ENCODE measurements around the gene TTC31.
"Not testable (repeated sequence)": the region's sequence is repeated elsewhere in the genome, so short reads cannot be mapped to it uniquely, and the experiment has no call there.

TTC31 gene

DNA sequence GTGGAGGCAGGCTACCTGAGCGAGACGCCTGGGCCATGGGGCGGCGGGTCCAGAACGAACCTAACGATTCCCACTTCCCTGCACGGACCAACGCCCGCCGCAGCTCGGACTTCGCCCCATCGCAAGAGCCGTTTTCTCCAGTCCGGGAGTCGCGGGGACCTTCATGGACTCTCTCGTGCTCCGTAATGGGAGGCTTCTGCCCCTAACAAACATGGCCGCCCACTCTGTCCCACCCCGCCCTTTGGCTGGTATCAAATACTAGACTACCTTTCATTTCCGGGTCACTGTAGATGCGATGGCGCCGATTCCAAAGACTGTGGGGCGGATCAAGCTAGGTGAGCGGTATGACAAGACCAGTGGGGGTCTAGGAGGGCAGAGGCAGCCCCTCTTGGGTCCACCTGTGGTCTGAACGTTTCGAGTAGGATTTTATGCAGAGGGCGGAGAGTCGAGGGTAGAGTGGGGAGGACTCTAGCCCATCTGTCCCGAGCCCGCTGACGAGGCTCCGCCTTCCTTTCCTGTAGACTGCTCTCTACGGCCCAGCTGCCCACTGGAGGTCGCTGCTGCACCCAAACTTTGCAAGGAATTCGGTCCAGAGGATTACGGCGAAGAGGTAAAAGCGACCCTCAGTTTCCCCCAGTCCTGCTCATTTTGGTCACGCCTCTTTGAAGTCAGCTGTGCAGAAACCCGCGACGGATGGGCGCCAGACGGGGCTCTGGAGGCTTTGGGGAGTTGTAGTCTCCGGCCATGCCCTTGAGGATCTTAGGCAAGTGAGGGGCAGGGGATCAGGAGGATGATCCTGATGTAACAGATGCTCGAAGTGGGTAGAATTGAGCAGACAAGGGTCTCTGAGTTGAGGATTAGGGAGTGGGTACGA lies at the start of gene TTC31, which contains the start of gene CCDC142:
TTC31 (plus strand) TSS at position 281 of the 874 bp plus-strand sequence; CDS start at position 296, 15 bp downstream.
CCDC142 (minus strand) TSS at position 198 of the 874 bp plus-strand sequence; CDS start at position 37, 161 bp downstream.
- in situ Hi-C loops (cut with MboI; ENCODE audit: low sequenced_read_pairs) = loop anchor here (10.0 kb wide), 1 partner anchor 102 kb away; no protein-coding TSS in a partner anchor

DNA sequence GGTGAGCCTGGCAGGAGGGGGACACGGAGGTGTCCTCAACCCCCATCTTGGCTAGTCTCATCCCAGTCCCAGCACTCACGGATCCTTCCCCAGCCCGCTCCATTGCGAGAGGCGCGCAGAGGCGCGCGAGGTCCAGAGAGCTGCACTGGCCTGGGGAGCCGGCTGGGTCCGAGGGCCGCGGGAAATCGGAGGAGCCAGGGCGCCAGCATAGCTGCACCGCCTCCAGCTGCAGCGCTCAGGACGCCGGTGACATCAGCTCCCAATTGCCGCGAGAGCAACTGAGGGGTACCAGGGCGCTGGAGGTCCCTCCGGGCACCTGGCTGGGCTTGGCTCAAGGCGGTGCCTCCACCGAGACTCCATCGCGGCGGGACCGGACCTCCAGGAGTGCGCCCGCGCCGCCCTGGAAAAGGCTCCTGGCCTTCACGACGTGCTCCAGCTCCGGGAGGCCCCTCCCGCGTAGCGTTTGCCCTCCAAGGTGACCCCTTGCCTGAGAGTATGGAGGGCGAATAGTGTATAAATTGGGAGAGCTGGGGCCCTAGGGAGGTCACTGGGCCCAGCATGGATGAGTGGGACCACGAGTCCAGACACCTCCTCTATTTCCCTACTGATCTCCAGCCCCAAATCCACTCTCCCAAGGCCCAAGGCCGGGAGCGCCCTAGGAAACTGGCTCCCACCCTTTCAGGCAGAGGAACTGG lies 46.6 kb upstream of the TTC31 start:
- in situ Hi-C loops (cut with MboI; ENCODE audit: low sequenced_read_pairs) = no loop called here

DNA sequence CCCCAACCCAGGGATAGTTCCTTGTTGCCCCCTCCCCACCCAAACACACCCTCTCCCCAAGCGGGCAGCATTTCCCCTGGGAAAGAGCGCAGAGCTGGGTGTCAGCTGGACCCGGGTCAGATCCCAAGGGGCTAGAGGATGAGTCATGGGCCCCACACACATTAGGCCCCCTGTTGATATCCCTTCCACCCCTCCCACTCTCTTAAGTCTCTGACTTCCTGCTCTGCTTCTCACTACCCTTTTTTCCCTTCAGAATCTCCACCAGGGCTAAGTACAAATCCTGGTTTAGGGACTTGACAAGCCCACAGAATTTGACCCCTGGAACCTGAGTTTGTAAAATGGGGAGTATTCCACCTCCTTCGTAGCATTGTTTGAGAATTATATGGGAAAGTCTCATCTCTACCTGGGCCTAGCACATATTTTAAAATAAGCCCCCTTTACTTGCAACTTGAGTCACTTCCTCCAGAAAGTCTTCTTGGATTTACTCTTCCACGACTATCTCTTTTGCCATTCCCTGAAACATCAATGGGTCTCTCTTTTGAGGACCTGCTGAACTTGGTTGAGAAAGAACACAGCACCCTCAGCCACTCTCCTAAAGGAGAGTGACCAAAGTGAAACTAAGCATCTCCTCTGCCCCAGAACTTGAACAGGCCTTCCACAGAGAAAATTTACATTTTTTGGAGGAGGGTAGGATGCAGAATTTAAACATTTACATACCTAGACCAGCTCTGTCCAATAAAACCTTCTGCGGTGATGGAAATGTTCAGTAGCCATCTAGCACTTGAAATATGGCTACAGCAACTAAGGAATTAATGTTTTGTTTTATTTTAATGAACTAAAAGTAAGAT lies 45.8 kb upstream of the TTC31 start:
- in situ Hi-C loops (cut with MboI; ENCODE audit: low sequenced_read_pairs) = no loop called here

DNA sequence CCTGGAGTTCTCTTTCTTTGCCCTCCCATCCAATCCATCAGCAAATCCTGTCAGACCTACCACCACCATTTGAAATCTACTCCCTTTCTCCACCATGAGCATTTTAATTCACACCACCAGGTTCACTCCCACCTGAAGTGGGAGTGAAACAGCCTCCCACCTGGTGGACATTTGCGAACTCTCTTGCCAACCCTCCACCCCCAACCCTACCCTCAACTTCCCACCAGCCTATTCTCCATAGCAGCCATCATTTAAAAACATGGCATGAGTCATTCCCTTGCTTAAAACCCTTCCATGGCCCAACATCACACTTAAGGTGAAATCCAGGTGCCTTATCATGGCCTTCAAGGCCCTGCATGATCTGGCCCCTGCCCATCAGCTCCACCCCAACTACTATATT lies 44.6 kb upstream of the TTC31 start:
- in situ Hi-C loops (cut with MboI; ENCODE audit: low sequenced_read_pairs) = no loop called here

DNA sequence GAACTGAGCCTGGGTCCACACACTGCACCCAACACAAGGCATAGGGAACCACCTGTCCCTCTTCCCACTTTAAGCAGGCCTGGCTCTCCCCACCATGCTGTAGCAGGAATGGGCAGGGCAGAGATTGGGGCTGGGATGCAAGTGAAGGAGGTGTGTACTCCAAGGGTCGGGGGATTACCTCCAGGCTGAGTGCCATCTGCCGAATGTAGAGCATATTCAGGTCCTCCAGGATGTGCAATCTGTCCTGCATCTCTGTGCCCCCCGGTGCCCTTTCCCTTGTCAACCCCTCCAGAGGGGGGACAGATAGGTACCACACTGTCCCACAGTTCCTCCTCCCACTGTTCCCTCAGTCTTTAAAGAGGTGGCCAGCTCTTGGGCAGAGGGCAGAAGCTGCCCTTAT lies 43.5 kb upstream of the TTC31 start:
- in situ Hi-C loops (cut with MboI; ENCODE audit: low sequenced_read_pairs) = no loop called here

DNA sequence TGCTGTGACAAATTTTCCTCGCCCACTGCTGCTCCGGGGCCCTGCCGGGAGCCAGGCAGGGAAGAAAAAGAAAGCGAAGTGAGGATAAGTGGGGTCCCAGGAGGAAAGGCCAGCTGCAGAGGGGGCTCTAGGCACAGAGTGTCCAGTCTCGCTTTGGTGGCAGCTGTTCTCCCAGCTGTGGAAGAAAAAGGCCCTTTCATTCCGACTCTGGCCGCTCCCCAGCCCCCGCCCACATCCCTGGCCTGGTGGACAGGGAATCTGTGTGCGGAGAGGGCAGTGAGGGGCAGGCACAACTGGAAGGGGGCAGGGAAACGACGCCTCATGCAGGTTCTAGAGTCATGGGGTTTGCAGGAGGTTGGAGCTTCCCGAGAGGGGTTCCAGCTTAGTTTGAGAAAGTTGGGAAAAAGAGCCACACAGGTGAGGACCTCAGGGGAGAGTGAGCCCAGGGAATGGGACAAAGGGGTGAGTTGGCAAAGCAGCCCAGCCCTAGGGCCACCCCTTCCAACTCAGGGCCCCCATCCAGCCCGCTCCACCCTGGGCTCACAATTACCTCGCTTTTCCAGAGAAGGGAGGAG lies 43.0 kb upstream of the TTC31 start:
- in situ Hi-C loops (cut with MboI; ENCODE audit: low sequenced_read_pairs) = no loop called here

DNA sequence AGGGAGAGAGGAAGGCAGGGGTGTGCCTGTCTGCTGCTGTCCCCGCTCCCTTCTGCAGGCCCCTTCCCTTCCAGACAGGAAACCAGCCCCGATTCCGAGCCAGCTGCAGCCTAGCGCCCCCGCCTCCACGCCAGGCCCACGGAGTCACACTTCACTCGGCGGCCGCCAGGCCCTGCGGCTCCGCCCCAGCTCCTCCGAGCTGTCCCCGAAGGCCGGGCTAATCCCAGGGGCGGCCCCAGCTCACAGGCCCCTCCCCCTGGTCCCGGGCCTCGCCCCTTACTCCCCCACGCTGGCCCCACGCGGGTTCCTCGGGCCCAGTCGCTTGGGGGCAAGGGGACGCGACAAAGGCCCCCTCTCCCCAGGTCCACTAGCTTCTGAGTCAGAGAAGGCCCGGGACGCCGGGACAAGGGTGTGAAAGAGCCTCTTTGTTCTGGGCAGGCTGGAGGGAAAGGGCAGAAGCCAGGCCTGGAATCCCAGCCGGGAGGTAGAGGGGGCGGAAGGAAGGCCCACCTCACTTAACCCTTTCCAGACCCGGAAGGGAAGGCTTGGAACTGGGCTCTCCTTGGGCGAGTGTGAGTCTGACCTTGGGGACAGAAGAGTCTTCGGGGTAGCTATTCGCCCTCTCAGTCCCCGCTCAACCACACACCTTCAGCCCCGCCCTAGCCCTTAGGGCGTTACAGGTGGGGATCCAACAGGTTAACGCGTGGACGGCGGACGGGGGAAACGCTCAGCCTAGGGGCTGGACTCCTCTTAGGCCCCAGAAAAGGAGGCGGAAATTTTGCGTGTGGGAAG lies 42.3 kb upstream of the TTC31 start:
- in situ Hi-C loops (cut with MboI; ENCODE audit: low sequenced_read_pairs) = no loop called here

DNA sequence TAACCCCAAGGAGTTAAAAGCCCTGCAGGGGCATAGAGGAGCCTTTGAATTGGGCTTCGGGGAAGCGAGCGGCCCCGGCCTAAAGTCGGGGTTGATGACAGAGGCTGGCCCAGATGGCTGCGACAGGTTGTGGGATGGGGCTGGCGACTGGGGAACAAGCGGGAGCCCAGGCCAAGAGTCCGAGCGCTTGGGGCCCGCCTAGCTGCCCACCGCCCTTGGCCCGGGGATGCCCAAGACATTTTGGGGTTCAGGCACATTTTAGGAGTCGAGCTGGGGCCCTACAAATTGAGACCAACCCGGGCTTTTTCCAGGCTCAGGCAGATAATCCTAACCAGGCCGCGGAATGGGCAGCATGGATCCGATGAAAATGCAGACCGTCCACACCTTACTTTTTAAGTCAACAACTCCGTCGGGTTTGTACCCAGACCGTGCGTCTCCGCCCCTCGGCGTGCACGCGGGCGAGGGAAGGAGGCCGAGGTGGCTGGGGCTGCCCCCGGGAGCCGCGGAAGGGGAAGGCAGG lies 41.7 kb upstream of the TTC31 start:
- in situ Hi-C loops (cut with MboI; ENCODE audit: low sequenced_read_pairs) = no loop called here

DNA sequence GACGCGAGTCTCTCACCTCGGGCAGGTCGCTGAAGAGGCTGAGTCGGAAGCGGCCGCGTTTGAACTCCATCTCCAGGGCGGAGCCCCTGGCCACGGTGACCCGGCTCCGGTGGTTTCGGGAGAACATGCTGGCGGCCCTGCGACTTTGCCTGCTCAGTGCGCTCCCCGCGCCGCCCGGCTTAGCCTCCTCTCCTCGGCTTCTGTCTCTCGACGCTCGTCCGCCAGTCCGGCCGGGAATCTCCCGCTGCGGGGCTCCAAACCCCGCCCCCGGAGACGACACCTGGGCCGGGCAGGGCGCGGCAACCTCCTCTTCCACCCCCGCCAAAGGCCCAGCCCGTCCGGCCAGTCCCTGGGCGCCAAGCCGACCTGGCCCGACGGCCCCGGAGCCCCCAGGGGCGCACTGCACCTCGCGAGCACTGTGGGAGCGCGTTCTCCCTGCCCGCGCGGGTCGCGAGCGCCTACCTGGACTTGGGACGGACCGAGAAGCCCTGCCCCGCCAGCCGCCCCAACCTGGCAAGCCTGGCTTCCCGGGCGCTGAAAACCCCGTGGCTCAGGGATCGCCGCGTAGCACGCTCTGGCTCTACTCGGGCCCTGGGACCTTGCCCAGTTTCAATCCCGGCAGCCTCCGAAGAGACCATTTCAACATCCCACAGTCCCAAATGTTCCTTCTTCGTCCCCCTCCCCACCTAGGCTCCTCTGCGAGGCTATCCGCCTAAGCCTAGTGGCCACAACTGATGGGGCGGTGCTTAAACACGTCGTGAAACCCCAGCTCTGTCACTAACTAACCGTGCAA lies 41.0 kb upstream of the TTC31 start, which contains the start of gene RTKN:
RTKN (minus strand) TSS at position 248 of the 793 bp plus-strand sequence; CDS start at position 127, 121 bp downstream.
- in situ Hi-C loops (cut with MboI; ENCODE audit: low sequenced_read_pairs) = no loop called here

DNA sequence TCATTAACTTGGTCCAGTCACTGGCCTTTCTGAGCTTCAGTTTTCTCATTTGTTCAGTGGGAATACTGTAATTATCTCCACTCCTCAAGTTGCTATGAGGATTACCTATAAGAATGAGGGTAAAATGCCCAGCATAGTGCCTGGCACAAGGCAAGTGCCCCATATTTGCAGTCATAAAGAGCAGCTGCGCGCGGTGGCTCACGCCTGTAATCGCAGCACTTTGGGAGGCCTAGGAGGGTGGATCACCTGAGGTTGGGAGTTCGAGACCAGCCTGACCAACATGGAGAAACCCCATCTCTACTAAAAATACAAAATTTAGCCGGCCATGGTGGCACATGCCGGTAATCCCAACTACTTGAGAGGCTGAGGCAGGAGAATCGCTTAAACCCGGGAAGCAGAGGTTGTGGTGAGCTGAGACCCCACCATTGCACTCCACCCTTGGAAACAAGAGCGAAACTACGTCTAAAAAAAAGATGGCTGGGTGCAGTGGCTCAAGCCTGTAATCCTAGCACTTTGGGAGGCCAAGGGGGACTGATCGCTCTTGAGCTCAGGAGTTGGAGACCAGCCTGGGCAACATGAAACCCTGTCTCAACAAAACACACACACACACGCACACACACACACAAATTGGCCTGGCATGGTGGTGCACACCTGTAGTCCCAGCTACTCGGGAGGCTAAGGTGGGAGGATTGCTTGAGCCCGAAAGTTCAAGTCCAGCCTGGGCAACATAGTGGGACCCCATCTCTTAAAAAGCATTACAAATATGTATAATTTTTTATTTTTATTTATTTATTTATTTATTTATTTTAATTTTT lies 40.2 kb upstream of the TTC31 start:
- in situ Hi-C loops (cut with MboI; ENCODE audit: low sequenced_read_pairs) = not testable (repeated sequence)

DNA sequence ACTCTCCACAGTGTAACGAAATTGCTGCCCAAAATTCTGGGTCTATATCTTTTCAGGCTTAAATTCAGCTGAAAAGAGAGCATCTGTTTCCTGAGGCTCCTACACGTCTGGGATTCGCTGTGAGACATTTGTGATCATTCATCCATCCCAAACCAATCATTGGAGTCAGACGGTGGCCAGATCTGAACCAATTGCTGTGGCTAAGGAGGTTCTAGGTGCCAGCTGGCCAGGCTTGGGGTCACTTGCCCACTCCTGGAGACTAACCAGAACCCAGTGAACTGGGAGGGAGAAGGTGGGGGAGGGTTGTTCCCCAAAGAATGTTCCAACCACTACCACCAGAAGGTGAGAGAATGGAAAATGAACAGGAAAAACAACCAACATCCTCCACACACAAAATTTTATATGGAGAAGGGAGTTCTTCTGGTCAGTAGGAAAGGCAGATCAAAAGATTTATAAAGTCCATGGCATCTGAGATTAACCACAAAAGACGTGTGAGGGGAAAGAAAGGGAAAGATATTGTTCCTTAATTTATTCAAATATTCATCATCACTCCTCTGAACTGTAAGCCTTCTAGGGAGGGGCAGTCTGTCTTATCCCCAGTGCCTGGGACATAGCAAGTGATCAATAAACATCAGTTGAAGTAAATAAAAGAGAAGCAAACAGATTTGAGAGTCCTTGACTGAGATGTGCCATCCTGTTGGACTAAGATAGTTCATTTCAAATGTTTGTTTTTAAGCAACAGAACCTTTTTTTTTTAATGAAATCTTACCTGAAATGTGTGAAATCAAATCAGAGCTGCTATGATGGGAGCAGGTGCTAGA lies 38.2 kb upstream of the TTC31 start:
- in situ Hi-C loops (cut with MboI; ENCODE audit: low sequenced_read_pairs) = no loop called here

DNA sequence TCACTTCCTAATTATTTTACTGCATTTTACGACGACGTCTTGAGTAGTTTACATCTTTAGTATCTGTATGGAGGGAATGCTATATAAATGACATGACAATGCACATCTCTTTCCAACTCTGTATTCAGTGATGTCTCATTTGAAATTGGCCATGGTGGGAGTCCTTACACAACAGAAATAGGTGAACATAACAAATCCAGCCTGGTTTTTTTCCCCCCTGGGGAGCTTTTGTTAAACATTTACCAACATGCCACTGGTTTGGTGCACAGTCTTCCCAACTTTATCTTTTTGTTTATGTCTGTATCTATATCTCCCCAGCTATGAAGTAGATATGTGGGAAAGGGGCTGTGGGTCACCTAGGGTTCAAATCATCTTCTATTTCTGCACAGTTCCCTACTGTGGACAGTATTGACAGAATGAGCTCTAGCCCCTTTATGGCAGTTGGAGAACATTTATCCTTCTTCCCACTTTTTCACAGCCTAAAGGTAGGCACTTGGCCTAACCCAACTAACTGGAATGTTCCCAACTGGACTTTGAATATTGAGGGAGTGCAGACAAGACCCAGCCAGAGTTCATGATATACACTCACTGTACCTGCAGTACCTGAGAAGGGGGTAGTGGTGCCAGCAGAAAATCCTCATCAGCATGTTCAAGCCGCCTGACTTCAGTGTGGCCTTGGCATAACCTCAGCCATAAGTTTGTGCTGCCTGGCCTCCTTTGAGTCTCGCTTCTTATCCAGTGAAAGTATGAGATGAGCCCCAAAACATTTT lies 35.5 kb upstream of the TTC31 start:
- in situ Hi-C loops (cut with MboI; ENCODE audit: low sequenced_read_pairs) = no loop called here

DNA sequence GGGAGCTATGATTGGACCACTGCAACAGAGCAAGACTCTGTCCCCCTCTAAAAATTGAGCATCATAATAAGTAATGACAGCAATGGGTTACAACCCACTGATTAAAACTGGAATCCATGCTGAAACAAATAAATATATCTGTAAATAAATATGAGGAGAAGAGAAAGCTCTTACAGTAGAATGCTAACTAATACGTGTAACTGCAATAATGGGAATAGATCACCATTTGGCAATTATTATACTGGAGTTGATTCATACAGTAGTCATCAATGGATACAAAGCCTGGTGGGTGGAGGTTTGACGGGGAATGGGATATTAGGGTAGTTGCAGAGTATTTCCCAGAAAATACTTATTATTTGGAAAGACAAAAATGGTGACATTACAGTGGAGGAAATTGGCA lies 34.1 kb upstream of the TTC31 start:
- in situ Hi-C loops (cut with MboI; ENCODE audit: low sequenced_read_pairs) = no loop called here

DNA sequence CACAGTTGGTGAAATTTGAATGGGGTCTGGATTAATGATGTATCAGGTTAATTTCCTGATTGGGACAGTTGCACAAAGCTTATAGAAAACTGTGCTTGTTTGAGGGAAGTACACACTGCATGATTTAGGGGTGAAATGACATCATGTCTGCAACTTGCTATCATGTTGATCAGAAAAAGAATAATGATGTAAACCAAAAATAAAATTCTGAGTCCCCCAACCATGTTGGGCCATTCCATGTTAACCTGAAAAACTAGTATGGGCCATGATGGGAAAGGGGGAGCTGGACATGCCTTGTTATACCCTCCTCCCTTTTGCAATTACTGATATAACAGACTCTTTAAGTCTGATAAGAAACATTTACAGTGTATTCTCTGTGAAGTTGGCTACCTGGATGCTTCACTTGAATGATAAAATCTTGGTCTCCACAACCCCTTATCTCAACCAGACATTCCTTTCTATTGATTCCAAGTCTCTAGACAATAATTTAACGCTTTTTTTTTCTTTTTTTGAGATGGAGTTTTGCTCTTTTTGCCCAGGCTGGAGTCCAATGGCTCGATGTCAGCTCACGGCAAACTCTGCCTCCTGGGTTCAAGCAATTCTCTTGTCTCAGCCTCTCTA lies 32.2 kb upstream of the TTC31 start:
- in situ Hi-C loops (cut with MboI; ENCODE audit: low sequenced_read_pairs) = no loop called here

DNA sequence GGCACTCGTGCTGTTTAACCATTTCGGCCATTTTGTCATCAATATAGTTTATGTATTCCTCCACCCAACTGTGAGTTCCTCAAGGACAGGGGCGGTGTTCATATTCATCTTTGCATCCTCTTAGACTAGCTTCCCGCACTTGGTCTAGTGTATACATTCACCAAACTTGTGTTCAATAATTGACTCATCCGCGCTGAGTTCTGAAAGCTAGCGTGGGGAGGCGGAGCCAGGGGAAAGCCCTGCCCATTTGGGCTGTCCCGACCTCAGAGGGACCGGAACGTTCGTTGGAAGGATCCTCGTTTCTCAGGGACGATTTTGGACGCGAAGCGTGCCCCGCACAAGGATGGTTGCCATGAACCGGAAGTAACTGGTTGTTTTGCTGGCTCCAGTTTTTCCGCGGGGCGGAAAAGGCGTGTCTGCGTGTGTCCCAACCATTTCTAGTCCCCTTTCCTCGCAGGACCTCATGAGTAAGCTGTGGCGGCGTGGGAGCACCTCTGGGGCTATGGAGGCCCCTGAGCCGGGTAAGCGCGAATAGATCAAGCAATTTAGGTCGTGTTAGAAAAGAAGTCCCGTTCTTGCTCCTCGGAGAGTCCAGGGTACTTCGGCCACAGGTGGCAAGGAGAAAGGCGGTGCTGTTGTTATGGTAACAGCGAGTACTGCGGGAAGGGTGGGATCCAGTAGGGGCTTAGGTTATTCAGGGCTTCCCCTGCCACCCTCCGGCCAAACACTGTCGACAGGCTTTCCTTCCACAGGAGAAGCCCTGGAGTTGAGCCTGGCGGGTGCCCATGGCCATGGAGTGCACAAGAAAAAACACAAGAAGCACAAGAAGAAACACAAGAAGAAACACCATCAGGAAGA lies 28.0 kb upstream of the TTC31 start, which contains the start of gene INO80B:
INO80B (plus strand) TSS at position 434 of the 858 bp plus-strand sequence; CDS start at position 464, 30 bp downstream.
- in situ Hi-C loops (cut with MboI; ENCODE audit: low sequenced_read_pairs) = no loop called here
